ENCODE data around the gene AGMO. TPM values are rescaled to one million over a fixed set of nuclear protein-coding genes. Genes with fewer than 3 reads are reported as not detected.

Gene AGMO
- total RNA-seq, 1 experiment from 2014 or later, result 13.2 TPM

- BruUV-seq (replicated peaks), result no TSS peak
- Mint-ChIP-seq H3K4me1 (ENCODE audit: low read depth, unreplicated experiment) (no peaks in the 10 kb centered on the region), H3K27ac (ENCODE audit: unreplicated experiment) (no peak overlapping the region), H3K36me3 (ENCODE audit: insufficient read depth, unreplicated experiment) (no peaks in the 10 kb centered on the region), H3K27me3 (ENCODE audit: unreplicated experiment) (no peaks in the 10 kb centered on the region), H3K4me3 (ENCODE audit: low read depth, unreplicated experiment) (no peak overlapping the region), H3K9me3 (ENCODE audit: low read depth, unreplicated experiment) (peaks cover 9% of the 10 kb centered on the region)
- CTCF ChIA-PET, result no interaction called here
- intact Hi-C loops (cut with micrococcal nuclease; ENCODE audit: unreplicated experiment), result no loop called here
- TF ChIP-seq CTCF (IDR thresholded peaks at IDR 0.05; ENCODE audit: unreplicated experiment), result no peak
- DNase-seq, result no peak
Observed at GRCh38 chr7:15419596-15419995, 142.2 kb downstream of the AGMO start.

GRCh38 chr7:15418264-15418663, 143.6 kb downstream of the AGMO start:
- no peak for TF ChIP-seq CTCF (IDR thresholded peaks at IDR 0.05; ENCODE audit: unreplicated experiment)
- intact Hi-C loops (cut with micrococcal nuclease; ENCODE audit: unreplicated experiment), result no loop called here
- CTCF ChIA-PET, result no interaction called here
- no peak for DNase-seq
- no TSS peak for BruUV-seq (replicated peaks)
- no peaks in the 10 kb centered on the region for H3K27me3 Mint-ChIP-seq (ENCODE audit: unreplicated experiment)
- H3K4me1 Mint-ChIP-seq (ENCODE audit: low read depth, unreplicated experiment), result no peaks in the 10 kb centered on the region
- H3K27ac Mint-ChIP-seq (ENCODE audit: unreplicated experiment), result no peak overlapping the region
- H3K9me3 Mint-ChIP-seq (ENCODE audit: low read depth, unreplicated experiment), result peaks cover 12% of the 10 kb centered on the region
- H3K36me3 Mint-ChIP-seq (ENCODE audit: insufficient read depth, unreplicated experiment), result no peaks in the 10 kb centered on the region
- H3K4me3 Mint-ChIP-seq (ENCODE audit: low read depth, unreplicated experiment), result no peak overlapping the region

GRCh38 chr7:15417341-15417988, 144.3 kb downstream of the AGMO start:
- no peaks in the 10 kb centered on the region for H3K36me3 Mint-ChIP-seq (ENCODE audit: insufficient read depth, unreplicated experiment)

GRCh38 chr7:15411019-15411418, 150.8 kb downstream of the AGMO start:
- H3K27me3 Mint-ChIP-seq (ENCODE audit: unreplicated experiment), result no peaks in the 10 kb centered on the region

More at GRCh38 chr7:15417341-15417988, 144.3 kb downstream of the AGMO start:
- no peak for DNase-seq
- intact Hi-C loops (cut with micrococcal nuclease; ENCODE audit: unreplicated experiment), result no loop called here
- Mint-ChIP-seq H3K27me3 (ENCODE audit: unreplicated experiment) (no peaks in the 10 kb centered on the region), H3K9me3 (ENCODE audit: low read depth, unreplicated experiment) (peaks cover 12% of the 10 kb centered on the region), H3K27ac (ENCODE audit: unreplicated experiment) (no peak overlapping the region), H3K4me3 (ENCODE audit: low read depth, unreplicated experiment) (no peak overlapping the region), H3K4me1 (ENCODE audit: low read depth, unreplicated experiment) (no peaks in the 10 kb centered on the region)
- TF ChIP-seq CTCF (IDR thresholded peaks at IDR 0.05; ENCODE audit: unreplicated experiment), result no peak
- CTCF ChIA-PET, result no interaction called here
- no TSS peak for BruUV-seq (replicated peaks)

More at GRCh38 chr7:15411019-15411418, 150.8 kb downstream of the AGMO start:
- no peak for TF ChIP-seq CTCF (IDR thresholded peaks at IDR 0.05; ENCODE audit: unreplicated experiment)
- no peak for DNase-seq
- CTCF ChIA-PET, result no interaction called here
- Mint-ChIP-seq H3K27ac (ENCODE audit: unreplicated experiment) (no peak overlapping the region), H3K36me3 (ENCODE audit: insufficient read depth, unreplicated experiment) (no peaks in the 10 kb centered on the region), H3K9me3 (ENCODE audit: low read depth, unreplicated experiment) (peaks cover 3% of the 10 kb centered on the region), H3K4me1 (ENCODE audit: low read depth, unreplicated experiment) (peaks cover 16% of the 10 kb centered on the region), H3K4me3 (ENCODE audit: low read depth, unreplicated experiment) (no peak overlapping the region)
- BruUV-seq (replicated peaks), result no TSS peak
- intact Hi-C loops (cut with micrococcal nuclease; ENCODE audit: unreplicated experiment), result no loop called here

Data from Calu3 (cell line).